Loucy (cell line): ENCODE results near the gene ADCY2.

ENCODE experiments used
- EZH2phosphoT487 ChIP-seq: fragments of 200-600 bp; IDR thresholded peaks from 2 replicates; pipeline ENCODE4 v1.6.1; 2018; ENCODE audit warnings: antibody characterized with exemption, mild to moderate bottlenecking, moderate library complexity, borderline replicate concordance
- TF ChIP-seq, protein P1 (sequence below): fragments of 200-600 bp; sonication (generic); conservative IDR thresholded peaks from 2 replicates; pipeline ENCODE4 v1.5.1; 2014; ENCODE audit warnings: mild to moderate bottlenecking, antibody characterized with exemption, low read length

DNA sequence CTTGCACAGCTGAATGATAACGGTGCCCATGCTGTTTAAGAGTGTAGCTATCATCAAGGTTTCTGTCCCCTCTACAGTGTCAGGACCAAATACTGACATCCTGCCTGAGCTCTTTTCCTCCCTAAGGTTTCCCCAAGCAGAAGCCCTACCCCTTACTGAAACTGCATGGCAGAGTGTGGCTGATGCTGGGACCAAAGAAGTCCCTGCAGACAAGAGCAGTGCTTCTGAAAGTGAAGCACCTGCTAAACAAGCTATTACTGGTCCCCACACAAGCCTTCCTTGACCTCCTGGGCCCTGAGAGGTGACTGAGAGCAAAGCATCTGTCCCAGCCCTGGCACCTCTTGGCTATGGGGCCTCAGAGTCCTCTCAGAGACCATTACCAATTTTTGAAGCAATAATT lies 398.9 kb downstream of the ADCY2 start:
- TF ChIP-seq, protein P1, sequence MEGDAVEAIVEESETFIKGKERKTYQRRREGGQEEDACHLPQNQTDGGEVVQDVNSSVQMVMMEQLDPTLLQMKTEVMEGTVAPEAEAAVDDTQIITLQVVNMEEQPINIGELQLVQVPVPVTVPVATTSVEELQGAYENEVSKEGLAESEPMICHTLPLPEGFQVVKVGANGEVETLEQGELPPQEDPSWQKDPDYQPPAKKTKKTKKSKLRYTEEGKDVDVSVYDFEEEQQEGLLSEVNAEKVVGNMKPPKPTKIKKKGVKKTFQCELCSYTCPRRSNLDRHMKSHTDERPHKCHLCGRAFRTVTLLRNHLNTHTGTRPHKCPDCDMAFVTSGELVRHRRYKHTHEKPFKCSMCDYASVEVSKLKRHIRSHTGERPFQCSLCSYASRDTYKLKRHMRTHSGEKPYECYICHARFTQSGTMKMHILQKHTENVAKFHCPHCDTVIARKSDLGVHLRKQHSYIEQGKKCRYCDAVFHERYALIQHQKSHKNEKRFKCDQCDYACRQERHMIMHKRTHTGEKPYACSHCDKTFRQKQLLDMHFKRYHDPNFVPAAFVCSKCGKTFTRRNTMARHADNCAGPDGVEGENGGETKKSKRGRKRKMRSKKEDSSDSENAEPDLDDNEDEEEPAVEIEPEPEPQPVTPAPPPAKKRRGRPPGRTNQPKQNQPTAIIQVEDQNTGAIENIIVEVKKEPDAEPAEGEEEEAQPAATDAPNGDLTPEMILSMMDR: no peak
- TF ChIP-seq EZH2phosphoT487: no peak
